ENCODE data around the gene TMEM248.
"Not testable (repeated sequence)": the region's sequence is repeated elsewhere in the genome, so short reads cannot be mapped to it uniquely, and the experiment has no call there.

TMEM248 gene

GRCh38 chr7:67000601-67001258 lies 79.7 kb downstream of the TMEM248 start:
- DNase-seq (ENCODE audit: low read depth): peak; percentile 44

- not testable (repeated sequence) for DNase-seq (ENCODE audit: low read depth)
Observed at GRCh38 chr7:67004145-67004544, 83.1 kb downstream of the TMEM248 start.

- DNase-seq (ENCODE audit: low read depth): no peak
Observed at GRCh38 chr7:67006965-67007364, 85.9 kb downstream of the TMEM248 start.

Measured in amniotic epithelial cell (primary cell).